GM18909 (cell line): ENCODE measurements around the gene MELTF.

ENCODE experiments used
- ATAC-seq: cut with Tn5 transposase; IDR thresholded peaks from one replicate; pipeline ENCODE4 v1.9.1; 2021; ENCODE audit warnings: mild to moderate bottlenecking; ENCODE audit not compliant: unreplicated experiment, poor library complexity

The MELTF gene

DNA sequence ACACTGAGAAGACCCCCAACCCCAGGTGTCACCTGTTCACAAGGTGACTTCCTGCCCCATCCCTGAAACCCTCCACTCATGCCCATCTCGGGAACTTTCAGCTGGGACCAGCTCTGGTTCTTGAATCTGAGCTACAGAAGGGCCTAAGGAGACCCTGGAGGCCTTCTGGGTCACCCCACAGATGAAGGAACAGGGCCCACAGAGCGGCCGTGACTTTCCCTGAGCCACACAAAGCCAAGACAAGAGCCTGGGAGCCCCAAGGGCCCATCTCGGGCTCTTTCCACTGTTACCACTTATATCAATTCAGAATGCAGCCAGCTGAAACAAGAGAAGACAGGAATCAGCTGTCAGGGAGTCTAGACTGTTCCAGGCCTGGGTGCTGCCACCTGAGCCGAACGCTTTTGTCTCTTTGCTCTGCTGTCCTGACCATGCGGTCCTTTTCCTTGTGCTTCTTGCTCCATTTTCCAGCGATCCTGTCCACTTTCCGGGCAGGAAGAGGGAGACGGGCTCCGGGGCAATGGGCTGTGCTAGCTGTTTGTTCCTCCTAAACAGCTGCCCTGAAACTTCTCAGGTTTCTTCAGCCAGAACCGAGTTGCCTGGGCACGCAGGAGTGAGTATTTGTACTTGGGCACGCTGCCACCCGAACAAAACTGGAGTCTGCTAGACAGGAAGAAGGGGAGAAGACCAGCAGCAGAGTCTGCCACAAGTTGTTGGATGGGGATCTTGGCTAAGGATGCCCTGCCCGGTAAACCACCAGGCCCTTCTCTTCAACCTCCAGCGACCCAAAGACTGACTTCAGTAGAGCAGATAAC, 33.0 kb downstream of the MELTF start:
- ATAC-seq = no peak

DNA sequence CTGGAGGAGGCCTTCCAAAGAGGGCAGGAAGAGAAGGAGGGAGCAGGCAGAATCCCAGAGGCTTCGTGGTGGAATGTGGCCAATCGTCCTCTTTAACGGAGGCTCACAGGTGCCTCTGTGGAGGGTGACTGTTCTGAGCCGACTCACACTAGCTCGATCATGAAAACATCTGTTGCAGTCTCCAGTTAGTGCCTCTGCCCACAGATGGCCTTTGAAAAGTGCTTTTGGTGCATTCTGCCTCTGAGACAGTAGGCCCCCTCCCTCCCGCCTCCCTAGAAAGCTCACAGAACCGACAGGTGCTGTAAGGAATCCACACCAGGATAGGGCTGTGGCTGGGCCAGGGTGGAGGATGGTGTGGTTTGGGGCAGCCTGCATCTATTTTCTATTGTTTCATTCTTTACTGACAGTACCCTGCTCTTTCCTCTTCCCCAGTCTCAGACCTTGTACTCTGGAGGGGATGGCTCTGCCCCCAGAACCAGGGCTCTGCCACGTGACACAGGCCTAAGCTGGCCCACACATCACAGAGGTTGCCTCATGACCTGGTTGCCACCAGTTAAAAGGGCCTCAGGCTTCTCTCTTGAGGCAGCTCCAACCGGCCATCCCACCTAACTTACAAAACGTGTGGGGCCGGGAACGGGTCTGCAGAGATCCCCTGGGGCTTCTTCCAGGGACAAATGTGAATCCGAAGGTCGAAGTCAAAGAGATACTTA, 33.8 kb downstream of the MELTF start:
- ATAC-seq = no peak

DNA sequence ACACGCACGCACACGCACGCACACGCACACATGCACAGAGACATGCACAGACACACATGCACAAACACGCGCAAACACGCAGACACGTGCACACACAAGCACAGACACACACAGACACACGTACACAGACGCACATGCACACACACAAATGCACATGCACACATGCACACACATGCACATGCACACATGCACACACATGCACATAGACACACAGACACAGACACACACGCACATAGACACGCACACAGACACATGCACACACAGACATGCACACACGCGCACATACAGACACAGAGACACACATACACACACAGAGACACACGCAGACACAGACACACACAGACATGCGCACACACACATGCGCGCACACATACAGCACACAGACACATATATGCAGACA, 34.6 kb downstream of the MELTF start:
- no peak for ATAC-seq

DNA sequence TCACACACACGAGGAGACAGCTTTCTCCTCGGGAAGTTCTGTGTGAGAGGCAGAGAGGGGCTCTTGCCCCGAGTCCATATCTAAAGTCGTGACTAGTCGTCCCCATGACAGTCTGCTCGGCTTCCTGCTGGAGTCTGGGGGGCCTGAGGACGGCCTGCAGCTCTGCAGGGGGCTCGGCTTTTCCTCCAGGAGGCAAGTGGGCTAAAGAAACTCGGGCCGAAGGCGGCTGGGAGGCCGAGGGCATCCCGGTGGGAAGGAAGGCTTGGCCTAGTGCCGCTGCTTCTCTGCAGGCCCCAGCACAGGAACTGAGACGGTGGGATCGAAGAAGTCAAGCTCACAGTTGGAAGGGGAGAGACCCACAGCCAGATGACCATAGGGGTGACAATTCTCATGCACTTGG, 35.6 kb downstream of the MELTF start:
- no peak for ATAC-seq

DNA sequence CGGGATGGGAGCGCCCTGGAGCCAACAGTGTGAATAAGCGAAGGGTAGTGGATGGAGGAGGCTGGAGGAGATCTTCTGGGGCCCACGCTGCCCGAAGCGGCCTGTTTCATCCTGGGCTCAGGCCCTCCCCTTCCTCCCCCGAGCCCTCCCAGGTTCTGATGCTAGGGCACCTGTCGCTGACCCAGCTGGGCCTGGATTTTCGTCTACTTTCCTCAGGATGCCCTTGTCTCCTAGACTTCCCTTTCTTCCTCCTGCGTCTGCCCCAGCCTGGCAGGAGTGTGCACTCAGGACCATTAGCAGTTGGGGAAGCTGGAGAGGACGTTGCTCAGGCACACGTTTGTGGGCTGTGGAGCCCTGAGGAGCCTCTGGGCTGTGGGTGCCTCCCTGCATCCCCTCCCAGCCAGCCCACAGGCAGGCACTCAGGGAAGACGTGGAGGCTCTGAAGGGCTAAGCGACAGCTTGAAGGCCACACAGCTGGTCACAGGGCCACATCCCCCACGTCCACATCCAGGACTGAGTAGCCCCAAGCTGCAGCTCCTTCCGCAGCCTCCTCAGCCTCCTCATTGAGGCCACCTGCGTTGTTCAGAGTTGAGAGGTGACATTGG, 37.1 kb downstream of the MELTF start:
- ATAC-seq = no peak

DNA sequence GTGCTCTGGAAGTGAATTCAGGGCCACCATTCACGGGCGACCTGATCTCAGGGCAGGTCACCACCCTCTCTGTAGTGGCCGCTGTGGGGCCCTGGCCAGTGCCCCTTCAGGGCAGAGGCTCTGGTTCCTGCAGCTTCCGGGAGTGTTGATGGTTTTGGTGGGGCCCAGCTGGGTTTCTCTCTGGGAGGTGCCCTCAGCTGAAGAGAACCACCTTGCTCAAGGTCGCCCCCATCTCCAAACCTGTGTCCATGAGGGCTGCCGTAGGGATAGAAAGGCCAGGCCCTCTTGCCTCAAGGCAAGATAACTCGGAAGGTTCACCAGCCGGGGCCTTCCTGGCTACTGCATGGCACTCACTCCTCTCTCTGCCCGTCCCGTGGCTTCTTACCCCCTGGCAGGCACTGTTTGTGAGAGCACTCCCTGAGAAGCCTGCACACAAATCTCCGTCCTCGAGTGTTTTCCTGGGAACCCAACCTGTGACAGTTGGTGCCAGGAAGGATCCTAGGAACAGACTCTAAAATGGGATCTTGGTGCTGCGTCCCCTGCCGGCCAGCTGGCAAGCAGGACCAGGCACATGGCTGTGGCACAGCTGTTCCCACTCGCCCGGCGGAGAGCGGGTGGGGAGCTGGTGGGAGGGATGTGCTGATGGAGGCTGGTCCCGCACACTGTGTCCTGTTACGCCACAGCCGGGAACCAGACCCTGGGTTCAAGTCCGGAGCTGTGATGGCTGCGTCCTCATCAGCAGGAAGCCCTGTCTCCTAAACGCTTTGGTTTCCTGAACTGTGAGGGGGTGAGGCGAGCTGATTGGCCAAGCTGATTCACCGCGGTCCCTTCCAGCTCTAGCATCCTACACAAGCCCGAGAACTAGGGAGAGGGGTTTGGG, 37.8 kb downstream of the MELTF start:
- no peak for ATAC-seq

DNA sequence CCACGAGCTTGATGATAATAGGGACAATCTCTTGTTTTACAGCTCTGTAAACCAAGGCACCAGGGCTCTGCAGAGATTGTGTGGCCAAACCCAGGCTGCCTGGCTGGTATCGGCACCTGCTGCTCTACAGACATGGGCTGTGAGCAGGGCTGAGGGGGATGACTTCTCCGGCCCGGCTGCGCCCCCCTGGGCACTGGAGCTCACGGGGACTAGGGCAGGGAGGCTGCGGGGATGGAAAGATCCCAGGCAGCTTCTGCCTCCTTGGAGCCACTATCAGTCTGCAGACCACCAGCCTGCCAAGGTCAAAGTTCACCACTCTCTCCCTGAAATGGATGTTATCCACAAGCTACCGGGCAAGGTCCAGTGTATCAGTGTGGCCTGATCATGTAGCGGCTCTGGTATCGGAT, 39.0 kb downstream of the MELTF start:
- ATAC-seq = no peak

DNA sequence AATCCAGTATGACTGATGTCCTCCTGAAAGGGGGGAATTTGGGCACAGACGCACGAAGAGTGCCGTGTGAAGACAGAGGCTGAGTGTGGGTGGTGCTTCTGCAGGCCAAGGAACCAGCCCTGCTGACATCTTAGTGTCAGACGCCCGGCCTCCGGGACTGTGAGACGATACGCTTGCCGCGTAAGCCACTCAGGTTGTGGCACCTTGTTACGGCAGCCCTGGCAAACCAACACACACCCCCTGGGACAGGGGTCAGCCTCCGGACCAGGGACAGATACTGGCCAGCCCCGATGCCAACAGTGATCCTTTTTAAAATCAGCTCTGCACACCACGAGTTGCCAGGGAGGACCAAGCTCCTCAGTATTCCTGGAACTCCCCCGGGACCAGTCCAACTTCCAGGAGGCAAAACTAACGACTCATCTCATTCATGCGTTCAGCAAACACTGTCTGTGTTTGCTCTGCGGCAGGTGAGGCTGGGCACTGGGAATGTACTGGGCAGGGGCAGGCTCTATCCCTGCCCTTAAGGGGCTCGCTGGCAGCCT, 39.8 kb downstream of the MELTF start:
- ATAC-seq = no peak

DNA sequence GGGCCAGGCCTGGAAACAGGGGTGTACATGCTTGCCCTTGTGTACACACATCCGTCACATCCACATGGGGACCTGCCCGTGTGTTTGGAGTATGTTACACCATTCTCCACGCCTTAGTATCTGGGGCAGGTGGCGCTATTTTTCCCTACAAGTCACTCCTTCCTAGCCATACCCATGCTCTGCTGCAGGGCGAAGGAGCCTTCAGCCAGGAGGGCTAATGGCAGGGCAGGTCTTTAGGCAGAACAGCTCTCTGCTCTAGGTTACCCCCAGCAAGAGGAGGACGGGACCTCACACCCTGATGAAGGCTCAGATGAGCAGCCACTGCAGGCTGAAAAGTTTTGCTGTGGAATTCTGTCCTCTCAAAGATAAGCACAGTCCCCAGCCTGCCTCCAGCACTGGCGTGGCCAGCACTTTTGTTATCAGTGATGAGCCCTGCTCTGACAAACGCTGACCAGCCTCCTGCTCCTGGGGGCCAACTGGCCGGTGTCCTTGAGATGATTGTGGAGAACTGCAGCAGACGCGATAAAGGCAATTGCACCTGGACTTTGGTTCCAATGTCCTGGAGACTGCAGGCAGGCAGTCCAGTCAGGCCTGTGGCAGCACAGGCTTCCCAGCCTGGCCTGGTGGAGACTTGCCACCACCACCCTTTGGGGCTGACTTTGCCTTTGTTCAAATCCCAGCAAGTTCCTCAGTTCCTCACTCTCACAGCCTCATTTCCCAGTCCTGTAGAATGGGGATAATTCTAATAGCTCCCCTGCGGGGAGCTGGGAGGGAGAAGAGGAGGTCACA, 41.2 kb downstream of the MELTF start:
- no peak for ATAC-seq

DNA sequence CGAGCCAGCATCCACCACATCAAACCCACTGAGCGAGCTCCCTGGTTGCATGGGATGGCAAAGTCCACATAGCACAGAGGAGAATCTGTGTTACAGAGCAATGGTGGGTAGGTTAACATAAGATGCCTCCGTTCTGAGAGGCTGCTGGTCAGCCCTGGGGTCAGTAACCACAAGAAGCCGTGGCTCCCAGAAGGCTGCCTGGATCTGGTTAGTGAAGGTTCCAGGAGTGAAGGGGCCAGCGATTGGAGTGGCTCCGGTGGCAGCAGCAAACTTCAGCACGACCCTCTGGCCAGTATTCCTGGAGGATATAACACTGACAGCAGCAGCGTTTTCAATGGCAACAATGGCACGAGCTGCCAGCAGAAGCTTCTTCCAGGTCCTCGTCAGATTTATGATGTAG, 42.6 kb downstream of the MELTF start:
- no peak for ATAC-seq

DNA sequence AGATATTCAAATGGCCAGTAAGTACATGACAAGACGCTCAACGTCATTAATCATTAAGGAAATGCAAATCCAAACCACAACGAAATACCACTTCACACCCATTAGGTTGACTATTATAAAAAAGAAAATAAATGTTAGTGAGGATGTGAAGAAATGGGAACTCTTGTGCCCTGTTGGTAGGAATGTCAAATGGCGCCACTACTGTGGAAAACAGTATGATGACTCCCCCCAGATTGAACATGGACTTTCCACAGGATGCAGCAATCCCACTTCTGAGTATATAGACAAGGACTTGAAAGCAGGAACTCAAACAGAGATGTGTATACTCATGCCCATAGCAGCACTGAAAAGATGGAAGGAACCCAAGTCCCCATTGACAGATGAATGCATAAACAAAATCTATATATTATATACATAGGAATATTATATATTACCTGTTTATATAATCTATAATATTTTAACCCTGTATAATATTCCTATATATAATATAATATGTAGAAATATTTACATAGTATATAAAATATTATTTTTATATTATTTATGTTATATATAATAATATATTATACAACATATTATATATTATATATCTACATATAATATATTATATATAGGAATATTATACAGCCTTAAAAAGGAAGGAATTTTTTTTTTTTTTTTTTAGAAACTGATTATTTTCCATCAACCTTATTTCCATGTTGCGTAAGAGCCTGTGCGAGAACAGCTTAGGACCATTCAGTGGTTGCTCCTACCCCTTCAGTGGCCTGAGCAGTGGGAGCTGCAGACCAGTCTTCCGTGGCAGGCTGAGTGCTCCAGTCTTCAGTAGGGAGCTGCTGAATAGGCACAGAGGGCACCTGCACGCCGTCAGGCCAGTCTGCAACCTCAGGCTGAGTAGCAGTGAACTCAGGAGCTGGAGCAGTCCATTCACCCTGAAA, 43.4 kb downstream of the MELTF start:
- no peak for ATAC-seq

DNA sequence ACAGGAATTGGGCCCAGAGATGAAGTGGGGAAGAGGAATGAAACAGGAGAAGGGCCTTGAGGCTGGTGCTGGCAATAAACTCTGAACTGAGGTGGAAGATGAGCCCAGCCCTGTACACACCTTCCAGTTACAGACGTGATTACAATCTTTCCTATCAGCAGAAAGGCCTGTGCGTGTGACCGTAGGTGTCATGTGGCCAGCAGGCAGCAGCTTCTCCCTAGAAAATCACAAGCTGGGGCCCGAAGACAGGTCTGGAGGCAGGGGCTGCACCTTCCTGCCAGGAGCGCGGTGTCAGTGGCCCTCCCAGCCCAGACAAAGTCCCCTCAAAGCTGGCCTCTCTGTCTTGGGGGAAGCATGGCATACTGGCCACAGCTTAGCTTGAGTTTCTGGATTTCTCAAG, 44.3 kb downstream of the MELTF start:
- ATAC-seq = no peak

DNA sequence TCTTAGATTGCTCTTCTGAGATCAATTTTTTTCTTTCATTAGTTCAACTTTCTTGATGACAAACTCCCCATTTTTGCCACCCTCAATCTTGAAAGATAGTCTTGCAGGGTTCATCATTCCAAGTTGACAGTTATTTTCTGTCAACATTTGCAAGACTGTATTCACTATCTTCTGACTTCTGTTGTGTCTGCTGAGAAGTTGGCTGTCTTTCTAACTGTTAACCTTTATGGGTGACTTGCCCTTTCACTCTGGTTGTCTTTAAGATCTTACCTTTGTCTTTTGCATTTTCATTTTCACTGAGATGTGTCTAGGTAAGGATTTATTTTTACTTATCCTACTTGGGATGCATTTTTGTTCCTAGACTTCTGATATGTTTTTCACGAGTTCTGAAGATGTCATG, 46.4 kb downstream of the MELTF start:
- ATAC-seq = no peak

DNA sequence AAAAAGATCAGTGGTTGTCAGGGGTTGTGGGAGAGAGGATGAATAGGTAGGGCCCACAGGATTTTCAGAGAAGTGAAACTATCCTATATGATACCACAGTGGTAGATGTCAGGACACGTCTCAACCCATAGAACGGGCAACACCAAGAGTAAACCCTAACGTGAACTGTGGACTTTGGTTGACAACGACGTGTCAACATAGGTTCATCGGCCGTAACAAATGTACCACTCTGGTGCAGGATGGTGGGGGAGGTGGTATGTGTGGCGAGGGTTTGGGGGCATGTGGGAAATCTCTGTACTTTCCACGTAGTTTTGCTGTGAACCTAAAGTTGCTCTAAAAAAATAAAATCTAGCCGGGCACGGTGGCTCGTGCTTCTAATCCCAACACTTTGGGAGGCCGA, 48.0 kb downstream of the MELTF start:
- no peak for ATAC-seq

DNA sequence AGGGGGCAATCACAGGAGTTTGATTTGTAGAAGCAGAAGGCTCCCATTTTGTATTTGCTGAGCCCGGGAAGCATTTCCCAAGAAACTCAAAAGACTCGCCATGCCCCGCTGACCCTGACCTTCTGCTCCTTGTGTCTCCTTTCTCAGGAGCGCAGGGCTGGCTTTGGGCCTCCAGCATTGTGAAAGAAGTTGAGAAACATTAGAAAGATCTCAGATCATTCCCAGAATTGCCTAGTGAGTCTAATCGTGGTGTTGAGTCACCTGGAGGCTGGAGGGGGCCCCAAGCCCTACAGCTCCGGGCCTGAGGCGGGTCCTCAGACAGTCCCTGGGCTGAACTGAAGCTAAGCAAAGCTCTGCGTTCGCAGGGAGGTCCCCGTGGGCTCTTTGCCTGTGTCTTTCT, 50.1 kb downstream of the MELTF start:
- ATAC-seq = no peak

DNA sequence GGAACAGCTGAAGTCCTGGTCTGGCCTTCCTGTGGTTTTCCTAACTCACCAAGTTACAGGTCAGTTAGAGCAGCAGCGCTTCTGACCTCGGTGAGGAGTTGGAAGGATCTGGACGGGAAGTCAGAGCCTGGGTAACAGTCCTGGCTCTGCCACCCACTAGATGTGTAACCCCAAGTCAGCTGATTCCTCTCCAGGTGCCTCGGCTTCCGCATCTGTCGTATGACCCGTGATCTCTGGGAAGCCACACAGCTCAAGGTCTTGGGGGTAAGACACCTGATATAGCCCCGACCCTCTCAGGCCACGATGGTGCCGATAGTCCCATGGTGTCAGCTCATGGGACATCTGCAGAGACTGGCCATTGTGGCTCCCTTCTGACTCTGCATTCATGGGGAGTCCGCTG, 52.7 kb downstream of the MELTF start:
- no peak for ATAC-seq

DNA sequence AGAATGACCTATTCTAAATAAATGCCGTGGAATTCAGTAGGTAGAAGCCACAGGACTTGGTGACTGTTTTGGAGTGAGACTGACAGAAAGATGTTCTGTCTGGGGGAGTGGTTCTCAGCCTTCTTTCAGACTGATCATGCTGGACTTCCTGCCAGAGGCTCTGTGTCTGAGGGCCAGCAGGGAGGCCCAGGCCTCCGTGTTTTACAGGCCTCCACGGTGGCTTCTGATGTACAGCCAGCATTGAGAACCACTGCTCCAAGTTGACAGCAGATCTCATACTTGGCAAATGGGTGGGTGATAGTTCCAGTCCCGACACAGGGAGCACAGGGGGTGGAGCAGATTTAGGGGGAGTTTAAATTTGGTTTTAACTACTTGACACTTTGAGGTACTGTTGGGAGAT, 54.3 kb downstream of the MELTF start:
- no peak for ATAC-seq

DNA sequence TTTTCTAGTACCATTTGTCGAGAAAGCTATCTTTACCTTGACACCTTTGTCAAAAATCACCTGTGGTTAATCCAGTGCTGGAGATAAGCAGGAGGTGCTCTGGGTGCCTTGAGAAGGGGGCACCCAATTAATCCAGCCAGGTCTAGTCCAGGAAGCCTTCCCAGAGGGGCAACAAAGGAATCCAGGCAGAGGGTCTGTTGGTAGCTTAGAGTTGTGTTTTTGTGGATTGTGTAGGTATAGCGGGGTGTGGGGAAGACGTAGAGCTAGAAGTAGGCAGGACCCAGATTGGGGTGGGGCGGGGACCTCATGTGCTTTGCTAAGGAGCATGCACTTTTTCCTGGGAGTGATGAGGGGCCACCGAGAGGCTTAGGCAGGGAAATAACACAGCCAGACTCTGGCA, 55.0 kb downstream of the MELTF start:
- no peak for ATAC-seq
